Ureter (tissue), 1 donor: ENCODE measurements around the gene FOXS1. TPM values are rescaled to one million over a fixed set of nuclear protein-coding genes. Genes with fewer than 3 reads are reported as not detected.
"Not testable (repeated sequence)": the region's sequence is repeated elsewhere in the genome, so short reads cannot be mapped to it uniquely, and the experiment has no call there.

Experiments used
- DNase-seq: peaks from one replicate; pipeline ENCODE4 v3.0.0-alpha.2; 2020; ENCODE audit warnings: low spot score
- total RNA-seq: library from RNA; stranded (reverse); gene quantifications from one replicate; pipeline ENCODE4 v1.2.4, GENCODE V29; 2023
- donor health status: DM: yes; HTN: yes; CAD: no.

Gene FOXS1
- total RNA-seq, 1 donor from 2014 or later = not detected

- DNase-seq = no peak
Observed at GRCh38 chr20:31840906-31841816, 4.2 kb downstream of the FOXS1 start.

GRCh38 chr20:31839782-31840487 lies 5.5 kb downstream of the FOXS1 start:
- DNase-seq = no peak

- DNase-seq = no peak
Observed at GRCh38 chr20:31838646-31839292, 6.6 kb downstream of the FOXS1 start.

- no peak for DNase-seq
Observed at GRCh38 chr20:31837896-31838397, 7.5 kb downstream of the FOXS1 start.

- no peak for DNase-seq
Observed at GRCh38 chr20:31836853-31837608, 8.4 kb downstream of the FOXS1 start.

GRCh38 chr20:31835977-31836852 lies 9.2 kb downstream of the FOXS1 start:
- peak; percentile 81 for DNase-seq

GRCh38 chr20:31835554-31835953 lies 9.8 kb downstream of the FOXS1 start:
- no peak for DNase-seq

GRCh38 chr20:31833931-31834521 lies 11.4 kb downstream of the FOXS1 start:
- no peak for DNase-seq

GRCh38 chr20:31833130-31833930 lies 12.1 kb downstream of the FOXS1 start:
- DNase-seq = no peak

GRCh38 chr20:31831771-31832306 lies 13.6 kb downstream of the FOXS1 start:
- no peak for DNase-seq

- DNase-seq = no peak
Observed at GRCh38 chr20:31831211-31831610, 14.2 kb downstream of the FOXS1 start.

- no peak for DNase-seq
Observed at GRCh38 chr20:31830406-31830981, 14.9 kb downstream of the FOXS1 start.

- no peak for DNase-seq
Observed at GRCh38 chr20:31829731-31830130, 15.7 kb downstream of the FOXS1 start.

GRCh38 chr20:31828016-31828415 lies 17.4 kb downstream of the FOXS1 start:
- not testable (repeated sequence) for DNase-seq

- DNase-seq = no peak
Observed at GRCh38 chr20:31827059-31827458, 18.3 kb downstream of the FOXS1 start.

- no peak for DNase-seq
Observed at GRCh38 chr20:31826074-31826473, 19.3 kb downstream of the FOXS1 start.

GRCh38 chr20:31824554-31825313 lies 20.7 kb downstream of the FOXS1 start:
- DNase-seq = no peak

GRCh38 chr20:31824125-31824485 lies 21.3 kb downstream of the FOXS1 start:
- no peak for DNase-seq
